Stimulated activated CD4-positive, alpha-beta T cell treated with anti-CD3 and anti-CD28 coated beads, Interleukin-12 subunit alpha, Interleukin-12 subunit beta, amount 100 ng/mL, for 24 hours (primary cell): ENCODE data around the gene ASB14.
"Not testable (repeated sequence)": the region's sequence is repeated elsewhere in the genome, so short reads cannot be mapped to it uniquely, and the experiment has no call there.

Experiments used
- DNase-seq, 2 experiments: peaks; one replicate each; pipeline ENCODE4 v3.0.0-alpha.2; 2020; ENCODE audit warnings: low read depth in 2 of 2

ASB14 gene

GRCh38 chr3:57292159-57292896, at the start of gene ASB14:
ASB14 (minus strand) TSS chr3:57292685; CDS start chr3:57292033, 652 bp downstream.
- DNase-seq: no peak

- not testable (repeated sequence) for DNase-seq
Observed at GRCh38 chr3:57339071-57339642, 46.7 kb upstream of the ASB14 start.

GRCh38 chr3:57338272-57339070, 46.0 kb upstream of the ASB14 start:
- DNase-seq: not testable (repeated sequence)

- no peak for DNase-seq
Observed at GRCh38 chr3:57335283-57335938, 42.9 kb upstream of the ASB14 start.

- DNase-seq: no peak
Observed at GRCh38 chr3:57331078-57331610, 38.7 kb upstream of the ASB14 start.

- not testable (repeated sequence) for DNase-seq
Observed at GRCh38 chr3:57326498-57326897, 34.0 kb upstream of the ASB14 start.

GRCh38 chr3:57314204-57314603, 21.7 kb upstream of the ASB14 start:
- DNase-seq: no peak

GRCh38 chr3:57309769-57310360, 17.4 kb upstream of the ASB14 start:
- no peak for DNase-seq

GRCh38 chr3:57303520-57303919, 11.0 kb upstream of the ASB14 start:
- DNase-seq: not testable (repeated sequence)

- no peak for DNase-seq
Observed at GRCh38 chr3:57298041-57298440, 5.6 kb upstream of the ASB14 start.

GRCh38 chr3:57292897-57293526, 527 bp upstream of the ASB14 start:
- no peak for DNase-seq

GRCh38 chr3:57288403-57288802, 4.1 kb downstream of the ASB14 start:
- DNase-seq: no peak

- DNase-seq: no peak
Observed at GRCh38 chr3:57287205-57287604, 5.3 kb downstream of the ASB14 start.

- no peak for DNase-seq
Observed at GRCh38 chr3:57283334-57283733, 9.2 kb downstream of the ASB14 start.

GRCh38 chr3:57281715-57282114, 10.8 kb downstream of the ASB14 start:
- DNase-seq: no peak

GRCh38 chr3:57279685-57280084, 12.8 kb downstream of the ASB14 start:
- no peak for DNase-seq

GRCh38 chr3:57278237-57278636, 14.2 kb downstream of the ASB14 start:
- no peak for DNase-seq

GRCh38 chr3:57275393-57275792, 17.1 kb downstream of the ASB14 start:
- no peak for DNase-seq

GRCh38 chr3:57274845-57275244, 17.6 kb downstream of the ASB14 start:
- DNase-seq: no peak

GRCh38 chr3:57268416-57268815, 24.1 kb downstream of the ASB14 start:
- no peak for DNase-seq

GRCh38 chr3:57261929-57262328, 30.6 kb downstream of the ASB14 start:
- DNase-seq: no peak
